Effector memory CD8-positive, alpha-beta T cell (primary cell): ENCODE results near the gene GLRA2.

ENCODE experiments used
- ATAC-seq: fragments of 150-1000 bp; cut with Tn5 transposase; replicated peaks from 2 replicates; pipeline ENCODE4 v1.10.0; 2021; ENCODE audit warnings: mild to moderate bottlenecking, moderate library complexity
- DNase-seq, 3 experiments: peaks; one replicate each; pipeline ENCODE4 v3.0.0; 2021
- H3K27ac Mint-ChIP-seq, 2 donors: one replicate each; pipeline ENCODE4 v1.8.0; 2022; ENCODE audit warnings: mild to moderate bottlenecking in 2 of 2, mixed read lengths in 2 of 2, moderate library complexity in 2 of 2
- H3K27me3 Mint-ChIP-seq, 2 donors: one replicate each; pipeline ENCODE4 v1.8.0; 2022; ENCODE audit warnings: mixed read lengths in 2 of 2
- H3K36me3 Mint-ChIP-seq: one replicate; pipeline ENCODE4 v1.8.0; 2022; ENCODE audit warnings: mild to moderate bottlenecking, moderate library complexity, mixed read lengths; ENCODE audit not compliant: insufficient read depth
- H3K4me1 Mint-ChIP-seq, 2 donors: one replicate each; pipeline ENCODE4 v1.8.0; 2022; ENCODE audit warnings: low read depth in 2 of 2, mixed read lengths in 2 of 2
- H3K4me3 Mint-ChIP-seq, 2 donors: one replicate each; pipeline ENCODE4 v1.8.0; 2022; ENCODE audit warnings: mild to moderate bottlenecking in 2 of 2, mixed read lengths in 2 of 2, moderate library complexity in 2 of 2
- H3K9me3 Mint-ChIP-seq, 2 donors: one replicate each; pipeline ENCODE4 v1.8.0; 2022; ENCODE audit warnings: mixed read lengths in 2 of 2

Gene GLRA2

DNA sequence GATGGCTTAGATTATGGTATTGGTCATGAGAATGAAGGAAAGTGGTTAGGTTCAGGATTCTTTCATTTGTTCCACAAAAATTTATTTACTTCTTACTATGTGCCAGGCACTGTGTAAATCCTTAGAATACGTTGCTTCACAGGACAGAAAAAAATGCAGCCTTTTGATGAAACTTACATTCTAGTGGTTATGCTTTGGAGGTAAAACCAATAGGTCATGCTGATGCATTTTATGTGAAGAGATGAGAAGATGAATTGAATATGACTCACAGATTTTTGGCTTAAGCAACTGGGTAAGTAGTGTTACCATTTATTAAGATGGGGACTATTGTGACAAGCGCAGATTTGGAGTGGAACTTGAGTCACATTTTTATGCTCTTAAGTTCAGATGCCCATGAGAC, 165.3 kb downstream of the GLRA2 start:
- ATAC-seq: no peak
- no peak for DNase-seq
- H3K4me1 Mint-ChIP-seq: no peaks in the 10 kb centered on the region
- no peaks in the 10 kb centered on the region for H3K27me3 Mint-ChIP-seq
- H3K9me3 Mint-ChIP-seq: no peaks in the 10 kb centered on the region
- H3K36me3 Mint-ChIP-seq: no peaks in the 10 kb centered on the region
- H3K27ac Mint-ChIP-seq: no peak overlapping the region
- H3K4me3 Mint-ChIP-seq: no peak overlapping the region

DNA sequence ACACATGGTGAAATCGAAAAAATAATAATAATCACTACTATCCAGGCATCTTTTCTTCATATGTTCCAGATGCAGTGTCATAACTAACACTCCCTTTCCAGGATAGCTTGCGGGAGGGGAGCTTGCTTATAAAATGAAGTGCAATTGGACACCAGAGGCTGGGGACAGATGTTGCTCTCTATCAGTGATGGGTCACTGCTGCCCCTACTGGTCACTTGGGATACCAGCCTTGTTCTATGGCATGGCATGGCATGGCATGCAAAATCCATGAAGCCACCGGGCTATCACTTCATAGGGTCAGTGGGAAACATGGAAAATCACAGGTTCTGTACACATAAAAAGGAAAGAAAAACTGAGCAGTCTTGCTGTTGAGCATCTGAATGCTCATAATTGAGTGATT, 168.1 kb downstream of the GLRA2 start:
- ATAC-seq (no peak), DNase-seq (no peak)
- Mint-ChIP-seq H3K27ac (no peak overlapping the region), H3K4me3 (no peak overlapping the region), H3K27me3 (no peaks in the 10 kb centered on the region), H3K4me1 (no peaks in the 10 kb centered on the region), H3K36me3 (no peaks in the 10 kb centered on the region), H3K9me3 (no peaks in the 10 kb centered on the region)

DNA sequence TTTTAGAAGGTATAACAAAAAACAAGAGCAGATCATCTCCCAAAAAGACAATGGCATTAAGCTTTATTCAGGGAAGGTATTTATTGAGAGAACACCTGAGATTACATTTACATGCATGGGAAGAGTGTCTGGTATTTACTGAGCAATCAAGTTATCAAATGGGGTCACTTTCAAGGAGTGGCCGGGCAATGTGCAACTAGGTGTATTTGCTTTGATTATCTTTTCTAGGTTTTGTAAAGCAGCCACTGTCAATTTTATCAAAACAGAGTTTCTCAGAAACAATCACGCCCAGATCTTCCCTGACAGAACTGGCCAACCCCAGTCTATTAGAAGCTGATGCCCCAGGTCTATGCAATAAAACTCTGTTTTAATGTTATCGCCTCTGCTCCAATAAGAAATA, 169.5 kb downstream of the GLRA2 start:
- Mint-ChIP-seq H3K9me3 (no peaks in the 10 kb centered on the region), H3K4me1 (no peaks in the 10 kb centered on the region), H3K27ac (no peak overlapping the region), H3K27me3 (no peaks in the 10 kb centered on the region), H3K36me3 (no peaks in the 10 kb centered on the region), H3K4me3 (no peak overlapping the region)
- ATAC-seq: no peak
- DNase-seq: no peak

DNA sequence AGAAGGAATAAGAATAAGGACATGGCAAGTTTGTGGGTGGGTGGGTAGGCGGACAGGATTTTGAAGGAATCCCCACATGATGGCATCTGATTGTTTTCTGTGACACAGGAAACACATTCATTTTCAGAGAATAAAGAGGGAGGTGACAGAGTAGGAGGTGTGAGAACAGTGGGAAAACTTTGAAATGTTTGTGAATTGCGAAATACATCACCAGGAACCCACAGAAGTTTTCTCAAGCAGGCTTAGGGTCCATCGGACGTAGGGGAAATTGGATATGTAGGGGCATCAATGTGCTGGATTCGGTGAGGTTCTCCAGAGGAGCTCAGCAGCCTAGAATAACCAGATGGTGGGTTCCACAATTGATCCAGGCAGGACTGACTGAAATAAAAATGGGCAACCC, 171.6 kb downstream of the GLRA2 start:
- Mint-ChIP-seq H3K4me1 (no peaks in the 10 kb centered on the region), H3K36me3 (no peaks in the 10 kb centered on the region), H3K27ac (no peak overlapping the region), H3K4me3 (no peak overlapping the region), H3K9me3 (no peaks in the 10 kb centered on the region), H3K27me3 (no peaks in the 10 kb centered on the region)
- ATAC-seq (no peak), DNase-seq (no peak)

DNA sequence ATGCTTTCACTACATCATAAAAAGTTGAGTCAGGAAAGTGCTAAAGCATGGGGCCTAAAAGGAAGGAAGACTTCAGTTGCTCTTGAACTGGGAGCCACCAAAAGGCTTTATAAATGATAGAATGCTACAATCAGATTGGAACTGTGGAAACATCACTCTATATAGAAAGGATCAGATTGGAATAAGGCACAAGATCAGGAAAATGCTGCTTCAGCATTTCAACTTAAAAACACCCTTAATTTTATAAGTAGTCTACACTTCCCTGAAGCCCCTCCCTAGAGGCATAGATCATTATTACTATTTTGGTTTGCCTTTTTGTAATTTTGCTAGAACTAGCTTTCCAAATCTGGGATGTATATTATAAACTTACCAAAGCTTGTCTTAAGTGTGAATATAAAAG, 172.8 kb downstream of the GLRA2 start:
- ATAC-seq (no peak), DNase-seq (no peak)
- Mint-ChIP-seq H3K4me3 (no peak overlapping the region), H3K36me3 (no peaks in the 10 kb centered on the region), H3K27ac (no peak overlapping the region), H3K9me3 (no peaks in the 10 kb centered on the region), H3K27me3 (no peaks in the 10 kb centered on the region), H3K4me1 (no peaks in the 10 kb centered on the region)

DNA sequence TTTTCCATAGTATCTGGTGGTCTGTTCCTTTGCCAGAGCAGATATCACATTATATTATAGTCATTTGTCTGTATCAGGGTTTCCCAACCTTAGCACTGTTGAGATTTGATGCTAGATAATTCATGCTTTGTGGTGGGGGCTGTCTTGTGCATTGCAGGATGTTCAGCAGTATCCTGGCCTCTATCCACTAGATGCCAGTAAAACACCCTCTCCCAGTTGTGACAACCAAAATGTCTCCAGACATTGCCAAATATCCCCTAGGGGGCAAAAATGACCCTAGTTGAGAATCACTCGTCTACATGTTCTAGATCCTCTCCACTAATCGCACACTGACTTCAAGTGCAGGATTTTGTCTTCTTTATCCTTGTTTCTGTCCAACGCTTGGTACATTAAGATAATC, 182.8 kb downstream of the GLRA2 start:
- Mint-ChIP-seq H3K27ac (no peak overlapping the region), H3K27me3 (no peaks in the 10 kb centered on the region), H3K4me3 (no peak overlapping the region), H3K36me3 (no peaks in the 10 kb centered on the region), H3K4me1 (no peaks in the 10 kb centered on the region), H3K9me3 (no peaks in the 10 kb centered on the region)
- ATAC-seq (no peak), DNase-seq (no peak)

DNA sequence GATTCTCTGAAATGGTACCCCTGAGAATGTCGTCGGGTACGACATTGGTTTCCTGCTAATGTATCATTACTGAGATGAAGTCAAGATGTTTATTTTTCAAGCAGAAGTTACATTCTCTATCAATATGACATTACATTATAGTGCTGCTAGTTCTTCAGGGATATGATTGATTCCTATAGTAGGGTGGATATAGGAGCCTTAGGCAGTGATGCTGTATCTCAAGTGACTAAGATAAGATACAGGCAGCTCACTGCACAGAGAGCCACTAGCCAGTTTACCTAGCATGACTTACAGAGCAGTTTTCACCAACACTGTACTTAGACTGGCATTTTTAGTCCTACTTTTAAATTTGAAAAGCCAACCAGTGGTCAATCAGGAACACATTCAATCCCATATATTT, 188.6 kb downstream of the GLRA2 start:
- no peak overlapping the region for H3K4me3 Mint-ChIP-seq
- no peaks in the 10 kb centered on the region for H3K4me1 Mint-ChIP-seq
- no peak overlapping the region for H3K27ac Mint-ChIP-seq
- DNase-seq (no peak), ATAC-seq (no peak)
- no peaks in the 10 kb centered on the region for H3K27me3 Mint-ChIP-seq
- H3K9me3 Mint-ChIP-seq: no peaks in the 10 kb centered on the region
- no peaks in the 10 kb centered on the region for H3K36me3 Mint-ChIP-seq

DNA sequence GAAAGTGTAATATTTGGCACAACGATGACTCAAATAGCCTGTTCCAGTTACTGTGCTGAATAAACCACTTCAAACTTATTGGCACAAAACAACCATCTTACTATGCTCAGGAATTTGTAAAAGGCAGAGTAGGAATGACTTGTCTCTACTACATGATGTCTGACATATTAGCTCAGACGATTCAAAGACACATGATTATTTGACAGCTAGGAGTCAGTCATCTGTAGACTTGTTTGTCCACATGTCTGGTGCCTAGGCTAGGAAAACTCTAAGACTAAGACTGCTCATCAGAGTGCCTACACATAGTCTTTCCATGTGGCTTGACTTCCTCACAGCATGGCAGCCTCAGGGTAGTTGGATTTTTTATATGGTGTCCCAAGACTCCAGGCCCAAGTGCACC, 189.1 kb downstream of the GLRA2 start:
- Mint-ChIP-seq H3K27ac (no peak overlapping the region), H3K4me1 (no peaks in the 10 kb centered on the region), H3K27me3 (no peaks in the 10 kb centered on the region), H3K36me3 (no peaks in the 10 kb centered on the region), H3K4me3 (no peak overlapping the region), H3K9me3 (no peaks in the 10 kb centered on the region)
- ATAC-seq (no peak), DNase-seq (no peak)

DNA sequence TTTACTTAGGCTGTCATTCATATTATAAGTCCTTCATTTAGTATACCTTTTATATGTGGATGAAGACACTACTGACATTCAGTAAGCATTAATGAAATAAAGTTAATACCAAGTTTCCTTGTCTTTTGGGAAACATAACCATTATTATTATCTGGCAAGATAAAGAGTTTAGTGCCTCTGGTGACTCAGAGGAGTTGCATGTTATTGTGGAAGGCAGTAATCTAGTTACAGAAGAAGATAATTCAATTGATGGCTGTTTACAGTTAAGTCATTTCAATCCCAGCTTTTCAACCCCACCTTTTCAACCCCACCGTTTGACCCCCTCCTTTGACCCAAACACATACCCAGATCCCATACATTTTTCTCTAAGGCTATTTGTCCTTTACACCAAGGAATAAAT, 199.7 kb downstream of the GLRA2 start:
- H3K4me1 Mint-ChIP-seq: no peaks in the 10 kb centered on the region
- no peak for DNase-seq
- H3K4me3 Mint-ChIP-seq: no peak overlapping the region
- H3K27me3 Mint-ChIP-seq: no peaks in the 10 kb centered on the region
- no peak overlapping the region for H3K27ac Mint-ChIP-seq
- ATAC-seq: no peak
- H3K36me3 Mint-ChIP-seq: no peaks in the 10 kb centered on the region
- peaks cover 0 to 1% of the 10 kb centered on the region in 2 donors for H3K9me3 Mint-ChIP-seq

DNA sequence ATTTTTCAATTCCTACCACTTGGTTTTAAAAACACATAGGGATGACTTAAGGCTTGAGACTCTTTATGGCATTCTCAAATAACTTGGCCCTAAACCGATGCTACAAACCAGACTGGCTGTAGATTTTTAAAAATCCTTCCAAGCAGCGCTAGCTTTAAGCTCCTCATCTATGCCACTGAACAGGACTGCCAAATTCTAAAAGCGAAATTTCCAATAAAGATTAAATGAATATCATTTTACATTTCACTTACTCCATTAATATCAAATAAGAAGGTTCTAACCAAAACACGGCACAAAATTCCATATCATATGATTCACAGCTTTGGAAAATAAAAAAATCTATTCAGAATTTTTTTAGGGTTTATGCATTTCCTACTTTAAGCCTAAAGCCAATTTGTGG, 209.3 kb downstream of the GLRA2 start:
- no peaks in the 10 kb centered on the region for H3K27me3 Mint-ChIP-seq
- H3K36me3 Mint-ChIP-seq: no peaks in the 10 kb centered on the region
- no peaks in the 10 kb centered on the region for H3K4me1 Mint-ChIP-seq
- H3K9me3 Mint-ChIP-seq: no peaks in the 10 kb centered on the region
- ATAC-seq (no peak), DNase-seq (no peak)
- no peak overlapping the region for H3K27ac Mint-ChIP-seq
- no peak overlapping the region for H3K4me3 Mint-ChIP-seq

DNA sequence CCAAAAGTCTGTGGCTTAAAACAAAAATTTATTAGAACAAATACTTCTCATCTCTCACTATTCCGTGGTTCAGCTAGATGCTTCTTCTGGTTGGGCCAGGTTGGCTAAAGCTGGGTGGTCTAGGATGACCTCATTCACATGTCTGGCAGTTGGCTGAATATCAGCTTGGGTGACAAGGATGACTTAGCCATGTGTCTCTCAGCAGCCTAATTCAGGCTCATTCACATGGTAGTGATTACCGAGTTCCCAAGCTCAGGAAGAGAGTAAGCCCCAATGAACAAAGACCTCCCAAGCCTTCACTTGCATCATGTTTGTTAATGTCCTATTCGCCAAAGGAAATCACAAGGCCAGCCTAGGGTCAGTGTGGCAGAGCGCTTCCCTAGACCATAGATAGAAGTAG, 224.1 kb downstream of the GLRA2 start:
- no peaks in the 10 kb centered on the region for H3K4me1 Mint-ChIP-seq
- ATAC-seq (no peak), DNase-seq (no peak)
- no peaks in the 10 kb centered on the region for H3K27me3 Mint-ChIP-seq
- no peak overlapping the region for H3K4me3 Mint-ChIP-seq
- no peak overlapping the region for H3K27ac Mint-ChIP-seq
- H3K9me3 Mint-ChIP-seq: no peaks in the 10 kb centered on the region
- no peaks in the 10 kb centered on the region for H3K36me3 Mint-ChIP-seq

DNA sequence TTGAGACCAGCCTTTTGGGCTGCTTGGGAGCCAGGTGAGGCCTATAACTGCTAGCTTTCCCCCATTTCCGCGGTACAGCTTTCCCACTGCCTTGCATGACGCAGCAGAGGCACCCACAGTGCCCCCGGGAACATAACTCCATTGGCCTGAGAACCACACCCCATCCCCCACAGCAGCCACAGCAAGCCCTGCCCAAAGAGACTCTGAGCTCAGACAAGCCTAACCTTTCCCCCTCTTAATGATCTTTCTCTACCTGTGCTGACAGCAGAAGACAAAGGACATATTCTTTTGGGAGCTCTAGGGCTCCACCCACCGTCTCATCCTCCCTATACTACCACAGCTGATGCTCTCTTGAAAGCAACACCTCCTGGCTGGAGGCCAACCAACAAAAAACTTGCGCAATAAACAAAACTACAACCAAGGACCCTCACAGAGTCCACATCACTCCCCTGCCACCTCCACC, 228.7 kb downstream of the GLRA2 start:
- H3K4me3 Mint-ChIP-seq: no peak overlapping the region
- H3K27me3 Mint-ChIP-seq: no peaks in the 10 kb centered on the region
- no peak for DNase-seq
- no peaks in the 10 kb centered on the region for H3K4me1 Mint-ChIP-seq
- no peak for ATAC-seq
- H3K27ac Mint-ChIP-seq: no peak overlapping the region
- no peaks in the 10 kb centered on the region for H3K36me3 Mint-ChIP-seq
- no peaks in the 10 kb centered on the region for H3K9me3 Mint-ChIP-seq

DNA sequence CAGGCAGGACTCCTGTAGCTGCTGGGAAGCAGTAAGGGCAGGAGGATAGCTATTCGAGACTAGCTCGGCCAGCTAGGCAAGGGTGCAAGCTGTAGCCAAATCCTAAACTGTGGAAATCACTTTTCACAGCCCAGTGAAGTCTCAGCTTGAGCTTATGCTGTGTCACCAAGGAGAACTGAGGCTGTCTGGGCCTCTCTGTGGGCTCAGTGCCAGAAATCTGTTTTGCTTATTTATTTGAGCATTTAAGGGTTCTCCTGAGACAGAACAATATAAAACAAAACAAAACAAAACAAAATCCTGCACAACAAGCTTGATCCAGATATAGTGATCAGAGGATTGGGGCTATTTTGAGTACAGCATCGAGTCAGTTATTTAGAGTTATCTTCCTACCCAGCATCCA, 246.1 kb downstream of the GLRA2 start:
- no peak for DNase-seq
- Mint-ChIP-seq H3K27ac (no peak overlapping the region), H3K36me3 (no peaks in the 10 kb centered on the region), H3K4me1 (no peaks in the 10 kb centered on the region), H3K9me3 (no peaks in the 10 kb centered on the region), H3K4me3 (no peak overlapping the region), H3K27me3 (no peaks in the 10 kb centered on the region)
- no peak for ATAC-seq

DNA sequence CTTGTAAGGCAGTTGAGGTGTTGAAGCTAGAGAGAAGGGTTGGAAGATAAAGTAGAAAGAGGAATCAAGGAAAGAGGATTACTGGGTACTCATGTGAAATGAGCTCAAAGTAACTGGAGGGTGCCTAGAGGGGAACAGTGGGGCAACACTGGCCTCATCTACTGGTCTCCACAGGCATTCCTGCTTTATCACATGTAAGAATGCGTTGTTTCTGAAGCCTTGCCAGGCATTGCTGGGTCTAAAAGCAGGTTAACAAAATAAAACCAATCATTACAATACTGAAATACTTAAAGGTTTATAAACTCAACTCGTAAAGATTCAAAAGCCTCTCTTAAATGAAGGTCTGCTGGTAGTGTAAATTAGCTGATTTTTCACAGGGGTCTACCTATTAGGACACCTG, 247.6 kb downstream of the GLRA2 start:
- H3K27ac Mint-ChIP-seq: no peak overlapping the region
- H3K36me3 Mint-ChIP-seq: no peaks in the 10 kb centered on the region
- ATAC-seq: no peak
- H3K27me3 Mint-ChIP-seq: no peaks in the 10 kb centered on the region
- no peak for DNase-seq
- no peaks in the 10 kb centered on the region for H3K4me1 Mint-ChIP-seq
- no peaks in the 10 kb centered on the region for H3K9me3 Mint-ChIP-seq
- H3K4me3 Mint-ChIP-seq: no peak overlapping the region

DNA sequence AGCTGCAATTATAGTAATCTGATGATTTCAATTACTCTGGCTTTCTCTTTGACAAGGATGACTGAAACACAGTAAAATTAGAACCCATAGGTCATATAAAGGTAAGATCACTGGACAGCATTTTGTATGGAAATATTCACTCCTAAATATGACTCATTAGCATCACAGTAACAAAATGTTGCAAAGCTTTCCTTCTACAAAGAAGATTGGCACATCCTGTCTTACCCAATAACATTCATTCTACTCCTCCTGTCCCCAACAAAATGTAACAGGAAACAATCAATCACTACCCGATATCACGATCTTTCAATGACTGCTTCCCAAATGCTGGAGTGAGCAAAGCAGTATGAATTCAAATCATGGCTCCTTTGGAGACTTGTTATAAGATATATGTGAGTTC, 248.2 kb downstream of the GLRA2 start:
- no peak for DNase-seq

More for the DNA sequence above, 248.2 kb downstream of the GLRA2 start:
- H3K9me3 Mint-ChIP-seq: no peaks in the 10 kb centered on the region
- no peak for ATAC-seq
- H3K27me3 Mint-ChIP-seq: no peaks in the 10 kb centered on the region
- H3K27ac Mint-ChIP-seq: no peak overlapping the region
- H3K4me3 Mint-ChIP-seq: no peak overlapping the region
- H3K4me1 Mint-ChIP-seq: no peaks in the 10 kb centered on the region
- H3K36me3 Mint-ChIP-seq: no peaks in the 10 kb centered on the region
